ENCODE results near the gene TCAP.

The TCAP gene

DNA sequence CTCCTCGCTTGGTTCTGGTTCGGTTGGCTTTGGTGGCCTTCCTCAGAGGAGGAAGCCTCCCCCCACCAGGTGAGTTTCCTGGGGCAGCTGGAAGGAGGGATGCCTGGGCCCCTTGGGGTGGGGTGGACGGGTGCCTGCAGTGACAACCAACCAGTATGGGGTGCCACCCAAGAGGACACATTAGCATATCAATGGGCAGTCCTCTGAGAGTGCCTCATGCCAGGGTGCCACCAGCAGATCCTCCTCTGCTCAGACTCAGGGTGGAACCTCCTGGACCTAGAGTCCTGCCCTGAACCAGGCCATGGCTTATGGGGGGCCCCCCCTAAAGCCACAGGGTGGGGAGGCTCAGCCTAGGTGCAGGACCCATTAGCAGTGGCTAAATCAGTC, 35.7 kb upstream of the TCAP start:
- Histone ChIP-seq H3K4me3 (ENCODE audit: low read length in 2 of 2) (peak overlapping the region; percentile 61 to 62), H3K27me3 (ENCODE audit: control insufficient read depth in 2 of 2, insufficient read depth in 2 of 2, low read length in 2 of 2) (peaks cover 0 to 10% of the 10 kb centered on the region in 2 donors), H3K36me3 (ENCODE audit: control insufficient read depth in 2 of 2, insufficient read depth in 2 of 2, low read length in 2 of 2) (peaks cover under 1 to 3% of the 10 kb centered on the region in 2 donors), H3K9me3 (ENCODE audit: control insufficient read depth in 2 of 2, low read length in 2 of 2) (no peaks in the 10 kb centered on the region), H3K4me1 (ENCODE audit: control insufficient read depth in 2 of 2, insufficient read depth in 2 of 2, low read length in 2 of 2) (peaks cover 56 to 70% of the 10 kb centered on the region in 2 donors), H3K9ac (ENCODE audit: low read depth in 1 of 2, low read length in 2 of 2) (peak overlapping the region; percentile 84 to 99), H3K27ac (ENCODE audit: low read depth in 2 of 2, low read length in 2 of 2) (peak overlapping the region; percentile 98 to 99)

- Histone ChIP-seq H3K9me3 (ENCODE audit: control insufficient read depth in 2 of 2, low read length in 2 of 2) (no peaks in the 10 kb centered on the region), H3K27ac (ENCODE audit: low read depth in 2 of 2, low read length in 2 of 2) (peak overlapping the region; percentile 98 to 99), H3K9ac (ENCODE audit: low read depth in 1 of 2, low read length in 2 of 2) (peak overlapping the region; percentile 84 to 99), H3K4me1 (ENCODE audit: control insufficient read depth in 2 of 2, insufficient read depth in 2 of 2, low read length in 2 of 2) (peaks cover 56 to 69% of the 10 kb centered on the region in 2 donors), H3K36me3 (ENCODE audit: control insufficient read depth in 2 of 2, insufficient read depth in 2 of 2, low read length in 2 of 2) (peaks cover 3 to 4% of the 10 kb centered on the region in 2 donors), H3K27me3 (ENCODE audit: control insufficient read depth in 2 of 2, insufficient read depth in 2 of 2, low read length in 2 of 2) (peaks cover 0 to 10% of the 10 kb centered on the region in 2 donors), H3K4me3 (ENCODE audit: low read length in 2 of 2) (peak overlapping the region; percentile 61 to 62)
Measured at GRCh38 chr17:39629898-39630297, 35.3 kb upstream of the TCAP start.

DNA sequence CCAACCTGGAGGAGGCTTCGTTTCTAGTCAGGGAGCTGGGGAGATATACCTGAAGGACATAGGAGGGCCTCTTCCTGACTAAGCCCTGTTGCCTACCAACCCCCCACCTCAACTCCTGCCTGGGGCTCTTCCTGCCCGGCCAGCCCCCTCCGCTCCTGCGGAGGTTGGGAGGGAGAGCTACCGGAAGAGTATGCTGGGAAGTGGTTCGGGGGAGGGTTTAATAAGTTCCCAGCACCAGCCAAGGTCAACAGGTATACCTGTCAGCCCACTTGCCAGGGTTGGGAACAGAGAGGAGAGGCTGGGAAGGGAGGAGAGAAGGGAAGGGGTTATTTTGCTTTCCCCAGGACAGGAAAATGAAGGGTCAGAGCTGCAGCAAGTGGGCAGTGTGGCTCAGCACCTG, 33.7 kb upstream of the TCAP start:
- peak overlapping the region; percentile 98 to 99 for H3K27ac ChIP-seq (ENCODE audit: low read depth in 2 of 2, low read length in 2 of 2)
- H3K9ac ChIP-seq (ENCODE audit: low read depth in 1 of 2, low read length in 2 of 2) = peak overlapping the region; percentile 69 to 84
- H3K9me3 ChIP-seq (ENCODE audit: control insufficient read depth in 2 of 2, low read length in 2 of 2) = no peaks in the 10 kb centered on the region
- peaks cover 0 to 3% of the 10 kb centered on the region in 2 donors for H3K27me3 ChIP-seq (ENCODE audit: control insufficient read depth in 2 of 2, insufficient read depth in 2 of 2, low read length in 2 of 2)
- H3K4me1 ChIP-seq (ENCODE audit: control insufficient read depth in 2 of 2, insufficient read depth in 2 of 2, low read length in 2 of 2) = peaks cover 49 to 66% of the 10 kb centered on the region in 2 donors
- H3K4me3 ChIP-seq (ENCODE audit: low read length in 2 of 2) = peak overlapping the region; percentile 28 to 59
- H3K36me3 ChIP-seq (ENCODE audit: control insufficient read depth in 2 of 2, insufficient read depth in 2 of 2, low read length in 2 of 2) = peaks cover 8 to 10% of the 10 kb centered on the region in 2 donors

DNA sequence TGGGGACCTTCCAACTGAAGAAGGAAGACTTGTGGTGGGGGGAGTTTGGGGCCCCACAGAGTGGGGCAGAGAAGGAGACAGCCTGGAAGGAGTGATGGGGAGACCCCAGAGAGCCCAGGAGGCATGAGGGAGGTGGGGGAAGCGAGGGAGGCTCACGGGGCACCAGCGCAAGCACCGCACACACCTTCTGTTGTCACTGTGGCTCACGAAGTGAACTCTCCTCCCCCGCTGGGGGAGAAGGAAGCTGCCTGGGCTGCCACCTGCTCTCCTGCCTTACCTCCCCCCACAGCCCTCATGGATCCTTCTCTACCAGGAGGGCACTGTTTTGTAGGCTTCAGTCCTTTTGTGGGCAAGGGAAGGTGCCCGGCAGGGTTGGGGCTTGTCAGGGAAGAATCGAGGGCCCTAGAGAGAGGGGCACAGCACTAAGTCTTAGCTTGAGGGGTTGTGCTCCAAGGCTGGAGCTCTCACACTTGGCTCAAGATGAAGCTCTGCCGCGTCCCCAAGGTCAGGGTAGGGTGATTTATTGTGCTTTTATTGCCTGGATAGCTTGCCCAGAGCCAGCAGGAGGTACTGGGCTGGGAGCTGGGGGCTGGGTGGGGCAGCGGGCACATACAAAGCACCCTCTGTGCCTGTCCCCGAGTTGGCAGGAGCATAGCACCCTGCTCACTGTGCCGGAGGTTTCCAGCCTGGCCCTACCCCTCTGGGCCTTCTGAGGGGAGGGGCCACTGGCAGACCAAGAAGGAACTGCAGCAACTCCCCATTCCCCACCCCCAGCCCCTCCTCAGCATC, 32.8 kb upstream of the TCAP start:
- peak overlapping the region; percentile 98 to 99 for H3K27ac ChIP-seq (ENCODE audit: low read depth in 2 of 2, low read length in 2 of 2)
- peaks cover 8 to 10% of the 10 kb centered on the region in 2 donors for H3K36me3 ChIP-seq (ENCODE audit: control insufficient read depth in 2 of 2, insufficient read depth in 2 of 2, low read length in 2 of 2)
- peak overlapping the region; percentile 28 to 59 for H3K4me3 ChIP-seq (ENCODE audit: low read length in 2 of 2)
- peaks cover 0 to 3% of the 10 kb centered on the region in 2 donors for H3K27me3 ChIP-seq (ENCODE audit: control insufficient read depth in 2 of 2, insufficient read depth in 2 of 2, low read length in 2 of 2)
- H3K9me3 ChIP-seq (ENCODE audit: control insufficient read depth in 2 of 2, low read length in 2 of 2) = no peaks in the 10 kb centered on the region
- H3K4me1 ChIP-seq (ENCODE audit: control insufficient read depth in 2 of 2, insufficient read depth in 2 of 2, low read length in 2 of 2) = peaks cover 53 to 66% of the 10 kb centered on the region in 2 donors
- H3K9ac ChIP-seq (ENCODE audit: low read depth in 1 of 2, low read length in 2 of 2) = peak overlapping the region; percentile 69 to 84

GRCh38 chr17:39633570-39634183, 31.5 kb upstream of the TCAP start:
- peak overlapping the region; percentile 82 to 99 for H3K27ac ChIP-seq (ENCODE audit: low read depth in 2 of 2, low read length in 2 of 2)
- peak overlapping the region; percentile 48 to 49 for H3K4me3 ChIP-seq (ENCODE audit: low read length in 2 of 2)
- peaks cover 12 to 19% of the 10 kb centered on the region in 2 donors for H3K36me3 ChIP-seq (ENCODE audit: control insufficient read depth in 2 of 2, insufficient read depth in 2 of 2, low read length in 2 of 2)
- no peaks in the 10 kb centered on the region for H3K27me3 ChIP-seq (ENCODE audit: control insufficient read depth in 2 of 2, insufficient read depth in 2 of 2, low read length in 2 of 2)
- peak overlapping the region; percentile 70 to 77 for H3K9ac ChIP-seq (ENCODE audit: low read depth in 1 of 2, low read length in 2 of 2)
- peaks cover 60 to 75% of the 10 kb centered on the region in 2 donors for H3K4me1 ChIP-seq (ENCODE audit: control insufficient read depth in 2 of 2, insufficient read depth in 2 of 2, low read length in 2 of 2)
- H3K9me3 ChIP-seq (ENCODE audit: control insufficient read depth in 2 of 2, low read length in 2 of 2) = no peaks in the 10 kb centered on the region

DNA sequence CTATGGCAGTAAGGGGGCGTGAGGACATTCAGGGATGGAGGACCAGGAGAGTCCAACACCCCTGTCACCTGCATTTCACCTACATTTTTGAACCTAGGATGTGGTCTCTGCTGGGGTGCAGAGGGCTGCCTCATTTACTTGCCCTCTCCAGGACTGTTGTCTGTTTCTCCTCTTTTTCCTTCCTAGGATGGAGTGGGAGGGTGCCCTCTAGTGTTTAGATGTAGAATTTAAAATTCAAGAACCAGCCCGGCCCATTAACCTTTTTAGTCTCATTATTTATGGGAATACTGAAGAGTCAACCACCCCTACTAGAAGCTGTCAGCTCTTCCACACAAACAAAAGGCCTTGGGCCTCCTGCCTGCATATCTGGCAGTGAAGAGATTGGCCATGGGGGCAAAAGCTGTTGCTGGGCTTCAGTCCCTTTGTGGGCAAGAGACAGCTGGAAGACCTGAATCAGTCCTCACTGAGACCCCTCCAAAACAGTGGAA, 30.7 kb upstream of the TCAP start:
- H3K4me1 ChIP-seq (ENCODE audit: control insufficient read depth in 2 of 2, insufficient read depth in 2 of 2, low read length in 2 of 2) = peaks cover 59 to 72% of the 10 kb centered on the region in 2 donors
- no peak overlapping the region for H3K4me3 ChIP-seq (ENCODE audit: low read length in 2 of 2)
- H3K27me3 ChIP-seq (ENCODE audit: control insufficient read depth in 2 of 2, insufficient read depth in 2 of 2, low read length in 2 of 2) = no peaks in the 10 kb centered on the region
- H3K27ac ChIP-seq (ENCODE audit: low read depth in 2 of 2, low read length in 2 of 2) = peak overlapping the region; percentile 82 to 99
- H3K9ac ChIP-seq (ENCODE audit: low read depth in 1 of 2, low read length in 2 of 2) = peak overlapping the region; percentile 41 to 77
- peaks cover 14 to 19% of the 10 kb centered on the region in 2 donors for H3K36me3 ChIP-seq (ENCODE audit: control insufficient read depth in 2 of 2, insufficient read depth in 2 of 2, low read length in 2 of 2)
- no peaks in the 10 kb centered on the region for H3K9me3 ChIP-seq (ENCODE audit: control insufficient read depth in 2 of 2, low read length in 2 of 2)

DNA sequence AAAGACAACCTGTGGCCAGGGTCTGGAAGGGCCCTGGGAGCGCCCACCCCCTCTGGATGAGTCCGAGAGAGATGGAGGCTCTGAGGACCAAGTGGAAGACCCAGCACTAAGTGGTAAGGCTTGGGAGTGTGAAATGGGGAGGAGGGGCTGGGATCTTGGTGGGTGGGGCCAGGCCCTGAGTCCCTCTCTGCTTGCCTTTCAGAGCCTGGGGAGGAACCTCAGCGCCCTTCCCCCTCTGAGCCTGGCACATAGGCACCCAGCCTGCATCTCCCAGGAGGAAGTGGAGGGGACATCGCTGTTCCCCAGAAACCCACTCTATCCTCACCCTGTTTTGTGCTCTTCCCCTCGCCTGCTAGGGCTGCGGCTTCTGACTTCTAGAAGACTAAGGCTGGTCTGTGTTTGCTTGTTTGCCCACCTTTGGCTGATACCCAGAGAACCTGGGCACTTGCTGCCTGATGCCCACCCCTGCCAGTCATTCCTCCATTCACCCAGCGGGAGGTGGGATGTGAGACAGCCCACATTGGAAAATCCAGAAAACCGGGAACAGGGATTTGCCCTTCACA, 29.5 kb upstream of the TCAP start:
- Histone ChIP-seq H3K4me1 (ENCODE audit: control insufficient read depth in 2 of 2, insufficient read depth in 2 of 2, low read length in 2 of 2) (peaks cover 57 to 70% of the 10 kb centered on the region in 2 donors), H3K4me3 (ENCODE audit: low read length in 2 of 2) (no peak overlapping the region), H3K36me3 (ENCODE audit: control insufficient read depth in 2 of 2, insufficient read depth in 2 of 2, low read length in 2 of 2) (peaks cover 19 to 24% of the 10 kb centered on the region in 2 donors), H3K27me3 (ENCODE audit: control insufficient read depth in 2 of 2, insufficient read depth in 2 of 2, low read length in 2 of 2) (no peaks in the 10 kb centered on the region), H3K9me3 (ENCODE audit: control insufficient read depth in 2 of 2, low read length in 2 of 2) (no peaks in the 10 kb centered on the region), H3K27ac (ENCODE audit: low read depth in 2 of 2, low read length in 2 of 2) (peak overlapping the region in 1 of 2 donors; percentile 80), H3K9ac (ENCODE audit: low read depth in 1 of 2, low read length in 2 of 2) (peak overlapping the region in 1 of 2 donors; percentile 91)

- peak overlapping the region; percentile 80 to 87 for H3K27ac ChIP-seq (ENCODE audit: low read depth in 2 of 2, low read length in 2 of 2)
- H3K4me3 ChIP-seq (ENCODE audit: low read length in 2 of 2) = peak overlapping the region; percentile 90 to 93
- peak overlapping the region; percentile 90 to 91 for H3K9ac ChIP-seq (ENCODE audit: low read depth in 1 of 2, low read length in 2 of 2)
- H3K36me3 ChIP-seq (ENCODE audit: control insufficient read depth in 2 of 2, insufficient read depth in 2 of 2, low read length in 2 of 2) = peaks cover 22 to 24% of the 10 kb centered on the region in 2 donors
- peaks cover 51 to 62% of the 10 kb centered on the region in 2 donors for H3K4me1 ChIP-seq (ENCODE audit: control insufficient read depth in 2 of 2, insufficient read depth in 2 of 2, low read length in 2 of 2)
- H3K27me3 ChIP-seq (ENCODE audit: control insufficient read depth in 2 of 2, insufficient read depth in 2 of 2, low read length in 2 of 2) = no peaks in the 10 kb centered on the region
- no peaks in the 10 kb centered on the region for H3K9me3 ChIP-seq (ENCODE audit: control insufficient read depth in 2 of 2, low read length in 2 of 2)
Measured at GRCh38 chr17:39636587-39636926, 28.6 kb upstream of the TCAP start.

DNA sequence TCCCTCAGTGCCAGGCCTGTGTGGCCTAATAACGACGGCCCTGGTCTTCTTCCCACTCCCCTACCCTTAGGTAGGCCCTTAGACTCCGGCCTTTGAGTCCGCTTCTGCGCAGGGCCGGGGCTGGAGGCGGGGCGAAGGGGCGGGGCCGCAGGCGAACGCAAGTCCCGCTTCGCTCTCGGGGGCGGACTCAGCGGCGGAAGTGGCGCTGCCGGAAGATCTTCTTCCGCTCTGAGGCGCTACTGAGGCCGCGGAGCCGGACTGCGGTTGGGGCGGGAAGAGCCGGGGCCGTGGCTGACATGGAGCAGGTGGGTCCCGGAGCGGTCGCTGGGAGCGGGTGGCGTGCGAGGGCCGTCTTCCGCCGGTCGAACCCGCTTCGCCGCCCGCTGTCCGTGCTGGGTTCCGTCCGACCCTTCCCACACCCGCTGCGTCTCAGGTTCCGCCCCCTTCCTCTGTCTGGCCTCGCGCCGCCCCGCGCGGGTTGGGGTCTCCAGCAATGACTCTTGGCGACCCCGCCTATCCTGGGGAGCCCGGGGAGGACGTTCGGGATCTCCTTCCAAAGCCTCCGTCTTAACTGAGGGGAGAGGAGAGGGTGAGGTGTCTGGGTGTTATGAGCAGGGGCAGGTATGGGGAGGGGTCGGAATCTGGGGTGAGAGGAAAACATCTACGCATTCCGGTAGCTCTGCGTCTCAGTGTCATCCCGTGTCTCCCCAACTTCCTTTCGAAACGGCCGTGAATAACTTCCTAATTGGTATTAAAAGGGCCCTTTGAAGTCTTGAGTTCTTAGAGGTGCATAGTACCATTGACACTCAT, 28.0 kb upstream of the TCAP start, which contains the start of gene STARD3:
STARD3 (plus strand) TSS at position 218 of the 810 bp plus-strand sequence. CDS start 16,388 bp downstream, outside the sequence.
- Histone ChIP-seq H3K4me1 (ENCODE audit: control insufficient read depth in 2 of 2, insufficient read depth in 2 of 2, low read length in 2 of 2) (peaks cover 46 to 57% of the 10 kb centered on the region in 2 donors), H3K27me3 (ENCODE audit: control insufficient read depth in 2 of 2, insufficient read depth in 2 of 2, low read length in 2 of 2) (no peaks in the 10 kb centered on the region), H3K4me3 (ENCODE audit: low read length in 2 of 2) (peak within 1 kb of the TSS; percentile 90 to 93), H3K9me3 (ENCODE audit: control insufficient read depth in 2 of 2, low read length in 2 of 2) (no peaks in the 10 kb centered on the region), H3K9ac (ENCODE audit: low read depth in 1 of 2, low read length in 2 of 2) (peak within 1 kb of the TSS; percentile 90 to 91), H3K27ac (ENCODE audit: low read depth in 2 of 2, low read length in 2 of 2) (peak within 1 kb of the TSS; percentile 80 to 87), H3K36me3 (ENCODE audit: control insufficient read depth in 2 of 2, insufficient read depth in 2 of 2, low read length in 2 of 2) (peaks cover 22 to 24% of the 10 kb centered on the region in 2 donors)
